Limb (tissue), 2 donors: ENCODE data around the gene PAQR7.
"Not testable (repeated sequence)": the region's sequence is repeated elsewhere in the genome, so short reads cannot be mapped to it uniquely, and the experiment has no call there.

Experiments
- DNase-seq, 2 donors: peaks; one replicate each; pipeline ENCODE4 v3.0.0-alpha.2; 2016; ENCODE audit errors: extremely low spot score in 2 of 2

The PAQR7 gene

DNA sequence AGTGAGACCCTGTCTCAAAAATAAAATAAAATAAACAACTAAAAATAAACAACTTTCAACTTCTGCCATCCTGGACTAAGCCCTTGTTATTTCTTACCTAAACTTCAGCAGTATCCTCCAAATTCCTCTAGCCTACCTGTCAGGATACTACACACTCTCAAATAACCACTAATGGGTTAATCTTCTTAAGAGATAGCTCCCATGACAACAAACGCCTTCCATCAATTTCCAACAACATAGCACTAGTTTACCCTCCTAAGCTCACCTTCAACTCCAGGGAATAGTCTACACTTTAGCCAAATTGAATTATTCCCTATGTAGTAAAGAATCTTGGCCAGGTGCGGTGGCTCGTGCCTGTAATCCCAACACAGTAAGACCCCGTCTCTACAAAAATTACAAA is 27.6 kb downstream of the PAQR7 start:
- no peak for DNase-seq

DNA sequence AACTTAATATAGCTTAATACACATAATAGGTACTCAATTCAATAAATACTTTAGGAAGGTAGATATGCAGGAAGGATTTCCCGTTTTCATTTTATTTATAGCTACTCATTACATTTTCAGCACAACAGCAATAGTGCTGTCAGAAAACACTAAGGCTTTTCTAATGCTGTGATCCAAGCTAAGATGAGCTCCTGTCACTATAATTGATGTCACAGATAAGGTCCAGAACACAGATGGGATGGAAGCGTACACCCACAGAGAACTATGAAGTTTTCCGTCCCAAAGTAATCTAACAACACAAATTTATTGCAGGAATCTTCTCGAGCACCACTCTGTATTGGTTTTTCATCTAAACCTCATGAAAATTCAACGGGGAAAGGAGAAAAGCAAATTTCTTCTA is 29.8 kb downstream of the PAQR7 start:
- DNase-seq, result no peak

DNA sequence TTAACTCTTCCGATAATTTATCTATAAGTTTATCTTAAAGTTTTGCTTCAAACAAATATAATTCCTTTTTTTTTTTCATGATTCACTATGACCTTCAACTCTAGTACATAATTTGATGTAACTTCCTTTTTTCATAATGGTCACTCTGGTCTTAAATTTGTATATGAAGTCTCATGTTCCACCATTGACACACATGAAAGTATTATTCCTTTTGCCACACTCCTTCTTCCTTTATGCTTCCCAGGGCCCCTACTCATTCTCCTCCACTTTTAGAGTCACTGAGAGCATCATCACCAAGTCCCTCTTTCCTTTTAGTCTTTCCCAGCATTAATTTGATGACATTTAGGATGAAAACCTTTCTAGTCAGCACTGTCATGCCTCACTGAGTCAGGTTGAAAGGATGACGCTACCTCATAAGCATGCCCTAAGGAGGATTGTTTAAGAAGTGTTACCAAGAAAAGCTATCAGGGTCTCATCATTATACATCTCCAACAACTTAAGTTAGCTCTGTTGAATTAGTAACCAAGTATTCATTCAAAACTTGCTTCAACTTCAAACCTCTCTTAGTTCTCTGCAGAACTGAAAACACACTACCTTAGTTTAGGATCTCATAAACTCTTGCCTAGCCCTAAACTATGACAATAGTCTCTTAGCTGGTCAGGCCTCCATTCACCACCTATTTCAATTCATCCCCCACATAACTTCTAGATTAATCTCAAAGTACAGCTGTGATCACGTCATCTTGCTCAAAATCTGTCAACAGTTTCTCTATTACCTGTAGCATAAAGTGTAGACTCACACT is 30.8 kb downstream of the PAQR7 start:
- no peak for DNase-seq

DNA sequence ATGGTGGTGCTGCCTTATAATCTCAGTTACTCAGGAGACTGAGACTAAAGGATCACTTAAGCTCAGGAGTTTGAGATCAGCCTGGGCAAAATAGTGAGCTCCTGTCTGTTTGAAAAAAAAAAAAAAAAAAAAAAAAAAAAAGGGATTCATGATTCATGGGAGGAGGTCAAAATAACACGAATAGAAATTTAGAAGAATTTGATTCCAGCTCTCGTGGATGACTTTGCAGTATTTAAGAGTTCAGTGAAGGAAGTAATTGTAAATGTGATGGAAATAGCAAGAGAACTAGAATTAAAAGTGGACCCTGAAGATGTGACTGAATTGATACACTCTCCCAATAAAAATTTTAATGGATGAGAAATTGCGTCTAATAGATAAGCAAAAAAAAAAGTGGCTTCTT is 32.0 kb downstream of the PAQR7 start:
- no peak for DNase-seq

DNA sequence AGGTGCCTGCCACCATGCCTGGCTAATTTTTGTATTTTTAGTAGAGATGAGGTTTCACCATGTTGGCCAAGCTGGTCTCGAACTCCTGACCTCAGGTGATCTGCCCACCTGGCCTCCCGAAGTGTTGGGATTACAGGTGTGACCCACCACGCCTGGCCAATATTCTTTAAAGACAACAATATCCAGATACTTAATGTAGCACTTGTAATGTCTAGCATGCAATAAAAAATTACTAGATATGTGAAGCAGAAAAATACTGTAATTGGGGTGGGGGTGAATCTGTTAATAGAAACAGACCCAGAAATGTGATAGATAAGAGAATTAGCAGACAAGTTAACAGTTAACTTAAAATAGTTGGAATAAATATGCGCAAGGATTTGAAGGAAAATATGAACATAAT is 35.7 kb downstream of the PAQR7 start:
- not testable (repeated sequence) for DNase-seq

DNA sequence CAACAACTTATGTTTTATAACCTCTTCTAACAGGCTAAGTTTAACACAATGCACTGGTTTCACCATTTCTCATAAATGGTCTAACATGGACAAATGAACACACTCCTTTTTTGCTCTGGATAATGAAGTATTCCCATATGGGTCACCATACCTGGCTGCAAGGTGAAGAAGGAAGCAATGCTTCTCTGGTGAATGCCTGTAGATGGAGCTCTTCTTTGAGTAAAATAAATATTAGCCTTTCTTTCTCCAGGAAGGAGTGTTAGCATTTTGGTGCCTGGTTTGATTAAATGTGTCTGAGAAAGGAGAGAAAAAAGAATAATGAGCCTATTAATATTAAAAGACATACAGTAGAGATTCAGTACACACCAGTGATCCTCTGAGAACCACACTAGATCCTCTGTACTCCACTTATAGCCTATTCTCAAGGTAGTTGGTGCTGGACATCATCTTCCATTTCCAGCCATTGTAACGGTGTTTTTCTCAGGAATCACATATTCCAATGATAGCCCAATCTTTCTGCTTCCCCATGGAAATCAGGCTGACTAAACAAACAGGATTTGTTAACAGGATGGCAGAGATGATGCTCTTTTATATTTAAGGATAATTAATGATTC is 38.1 kb downstream of the PAQR7 start:
- DNase-seq, result no peak

DNA sequence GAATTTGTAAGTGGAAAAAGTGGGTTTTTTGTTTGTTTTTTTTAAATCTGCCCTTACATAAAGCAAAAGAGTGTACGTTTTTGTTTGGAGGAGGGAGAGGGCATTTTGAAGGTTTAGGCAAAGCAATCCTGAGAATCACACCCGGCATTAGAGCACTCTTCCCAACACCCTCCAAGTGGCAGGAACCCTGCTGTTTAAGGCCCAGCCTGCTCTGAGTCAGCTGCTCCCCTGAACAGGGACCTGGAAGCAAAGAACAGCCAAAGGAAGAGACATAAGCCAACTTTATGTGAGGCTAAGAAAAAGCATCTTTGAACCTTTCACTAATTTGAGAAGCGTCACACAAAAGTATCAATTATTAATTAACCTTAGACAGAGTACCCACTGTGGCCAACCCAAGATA is 38.8 kb downstream of the PAQR7 start:
- DNase-seq, result no peak

DNA sequence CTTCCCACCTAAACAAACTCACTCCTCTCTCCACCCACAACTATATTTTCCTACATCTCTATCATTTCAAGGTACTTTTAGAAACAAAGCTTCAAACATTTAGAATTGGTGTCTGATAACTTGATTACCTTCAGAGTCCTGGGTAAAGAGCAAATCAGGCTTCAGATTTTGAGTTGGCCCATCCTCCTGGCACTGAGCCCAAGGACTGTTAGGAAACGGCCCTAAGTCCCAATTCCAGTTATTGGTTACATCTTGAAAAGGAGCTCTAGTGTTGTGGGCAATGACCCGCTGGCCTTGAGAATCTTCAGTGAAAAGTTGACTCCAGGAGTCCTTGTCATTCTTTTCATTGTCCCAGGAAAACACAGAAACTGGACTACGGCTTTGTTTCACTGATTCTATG is 40.6 kb downstream of the PAQR7 start:
- no peak for DNase-seq

DNA sequence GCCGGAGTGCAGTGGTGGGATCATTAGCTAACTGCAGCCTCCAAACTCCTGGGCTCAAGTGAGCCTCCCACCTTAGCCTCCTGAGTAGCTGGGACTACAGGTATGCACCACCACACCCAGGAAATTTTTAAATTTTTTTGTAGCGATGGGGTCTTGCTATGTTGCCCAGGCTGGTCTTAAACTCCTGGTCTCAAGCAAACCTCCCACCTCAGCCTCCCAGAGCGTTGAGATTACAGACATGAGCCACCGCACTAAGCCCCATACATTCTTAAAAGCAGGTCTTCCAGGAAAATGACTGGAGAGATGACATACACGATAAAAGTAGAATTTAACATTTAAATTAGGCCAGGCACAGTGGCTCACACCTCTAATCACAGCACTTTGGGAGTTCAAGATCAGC is 42.4 kb downstream of the PAQR7 start:
- DNase-seq, result no peak

DNA sequence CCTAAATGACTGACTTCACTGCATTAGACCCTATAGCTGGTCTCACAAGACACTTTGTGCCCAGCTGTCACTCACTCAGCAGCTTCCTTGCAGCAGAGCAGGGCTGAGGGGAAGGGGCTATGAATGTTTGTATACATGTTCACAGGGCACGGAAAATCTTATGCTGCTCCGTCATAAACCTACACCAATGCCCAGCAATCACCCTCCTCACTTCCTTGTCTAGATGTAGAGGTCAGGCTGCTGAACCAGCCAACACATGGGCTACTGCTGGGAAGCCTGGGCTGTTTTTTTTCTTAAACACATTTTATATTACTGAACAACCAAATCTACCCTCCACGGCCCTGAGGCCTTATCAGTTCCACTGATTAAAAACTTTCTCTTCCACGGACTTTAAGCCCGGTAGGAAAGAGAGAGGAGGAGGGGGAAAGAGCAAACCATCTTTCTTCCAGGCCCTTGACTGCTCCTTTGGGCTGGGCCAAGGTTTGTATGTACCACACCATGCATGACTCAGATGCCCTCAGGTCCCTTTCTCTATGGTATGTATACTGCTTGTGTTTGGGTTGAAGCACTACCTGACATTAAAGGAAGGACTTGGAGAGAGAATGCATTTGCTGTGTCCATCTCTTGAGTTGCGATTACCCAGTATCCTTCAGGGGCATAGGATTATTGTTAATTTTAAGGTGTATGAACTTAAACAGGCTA is 43.0 kb downstream of the PAQR7 start:
- no peak for DNase-seq

DNA sequence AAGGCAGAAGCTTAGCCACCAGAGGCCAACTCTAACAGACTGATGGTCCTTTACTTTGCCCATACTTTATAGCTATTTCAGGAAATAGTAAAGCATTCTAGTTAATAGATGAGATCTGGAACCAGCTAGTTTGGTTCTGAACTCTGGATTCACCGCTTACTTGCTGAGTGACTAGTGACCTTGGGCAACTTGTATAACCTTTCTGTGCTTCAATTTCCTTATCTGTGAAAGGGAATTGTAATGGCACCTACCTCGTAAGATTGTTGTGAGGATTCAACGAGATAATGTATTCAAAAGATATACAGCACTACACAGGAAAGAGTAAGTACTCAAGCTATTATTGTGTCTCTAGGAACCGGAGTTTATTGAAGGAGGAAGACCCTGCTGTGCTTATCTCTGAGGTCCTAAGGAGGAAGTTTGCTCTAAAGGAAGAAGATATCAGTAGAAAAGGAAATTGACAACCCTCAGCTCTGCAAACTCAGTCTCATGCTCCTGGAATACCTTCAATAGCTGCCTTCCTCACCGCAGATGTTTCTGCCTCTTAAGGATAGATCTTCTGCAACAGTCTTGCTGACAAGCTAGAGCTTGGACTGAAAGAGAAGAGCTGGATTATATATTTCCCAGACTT is 43.8 kb downstream of the PAQR7 start:
- no peak for DNase-seq

DNA sequence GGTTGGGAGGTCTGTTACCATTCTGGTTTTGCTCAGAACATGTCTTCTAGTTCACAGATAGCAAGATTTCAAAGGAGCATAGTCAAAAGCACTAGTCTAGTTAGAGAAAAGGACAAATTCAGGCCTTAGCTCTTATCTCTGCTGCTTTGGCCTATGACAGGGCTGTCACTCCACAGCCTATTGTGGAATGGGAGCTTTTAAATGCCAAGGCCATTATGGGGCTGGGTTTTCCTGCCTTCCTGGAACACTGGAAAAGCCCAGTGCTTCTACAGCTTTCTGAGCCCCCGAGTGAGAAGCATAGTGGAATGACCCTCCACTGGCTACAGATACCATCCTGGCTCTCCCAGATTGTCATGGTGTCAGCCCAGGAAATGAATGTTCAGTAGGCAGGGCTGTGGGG is 46.5 kb downstream of the PAQR7 start:
- DNase-seq, result no peak

DNA sequence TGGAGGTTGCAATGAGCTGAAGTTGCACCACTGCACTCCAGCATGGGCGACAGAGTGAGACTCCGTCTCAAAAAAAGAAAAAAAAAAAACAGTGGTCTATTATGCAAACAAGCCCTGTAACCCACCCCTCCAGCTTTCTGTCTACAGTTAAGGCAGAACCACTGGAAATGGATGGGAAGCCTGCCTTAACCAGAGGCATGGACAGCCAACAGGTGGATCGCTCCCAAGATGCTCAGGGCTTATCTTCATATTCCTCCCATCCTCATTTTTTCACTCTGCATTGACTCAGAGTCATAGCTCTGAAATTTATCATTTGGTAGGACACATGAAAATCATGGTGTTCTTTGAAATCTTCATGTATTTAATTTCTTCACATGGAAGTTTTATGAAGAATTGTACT is 47.0 kb downstream of the PAQR7 start:
- DNase-seq, result no peak

DNA sequence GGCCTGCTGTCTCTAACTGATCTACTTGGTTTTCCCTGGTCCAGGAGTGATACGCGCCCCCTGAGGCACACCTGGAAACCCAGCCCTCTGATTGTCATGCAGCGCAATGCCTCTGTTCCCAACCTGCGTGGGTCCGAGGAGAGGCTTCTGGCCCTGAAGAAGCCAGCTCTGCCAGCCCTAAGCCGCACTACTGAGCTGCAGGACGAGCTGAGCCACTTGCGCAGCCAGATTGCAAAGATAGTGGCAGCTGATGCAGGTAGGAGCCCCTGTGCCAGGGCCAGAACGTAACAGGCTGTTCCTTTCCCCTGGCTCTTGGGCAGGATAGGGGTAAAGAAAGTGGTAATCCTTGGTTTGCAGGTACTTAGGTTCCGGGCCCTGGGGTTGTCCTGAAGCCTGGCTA is 48.9 kb downstream of the PAQR7 start:
- DNase-seq, result no peak

DNA sequence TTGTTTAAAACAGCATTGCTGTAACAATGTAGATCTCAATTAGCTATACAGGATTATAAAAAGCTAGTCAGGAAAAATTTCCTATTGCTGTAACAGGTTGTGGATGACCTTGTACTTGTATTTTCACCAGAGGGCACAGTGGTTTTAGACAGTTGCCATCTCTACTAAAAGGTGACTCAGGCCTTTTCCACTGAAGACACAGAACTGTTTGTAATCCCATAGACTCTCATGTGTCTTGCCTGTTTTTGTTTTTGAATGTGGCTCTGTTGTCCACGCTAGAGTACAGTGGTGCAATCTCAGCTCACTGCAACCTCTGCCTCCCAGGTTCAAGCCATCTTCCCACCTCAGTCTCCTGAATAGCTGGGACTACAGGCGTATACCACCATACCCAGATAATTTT is 49.9 kb downstream of the PAQR7 start:
- no peak for DNase-seq

DNA sequence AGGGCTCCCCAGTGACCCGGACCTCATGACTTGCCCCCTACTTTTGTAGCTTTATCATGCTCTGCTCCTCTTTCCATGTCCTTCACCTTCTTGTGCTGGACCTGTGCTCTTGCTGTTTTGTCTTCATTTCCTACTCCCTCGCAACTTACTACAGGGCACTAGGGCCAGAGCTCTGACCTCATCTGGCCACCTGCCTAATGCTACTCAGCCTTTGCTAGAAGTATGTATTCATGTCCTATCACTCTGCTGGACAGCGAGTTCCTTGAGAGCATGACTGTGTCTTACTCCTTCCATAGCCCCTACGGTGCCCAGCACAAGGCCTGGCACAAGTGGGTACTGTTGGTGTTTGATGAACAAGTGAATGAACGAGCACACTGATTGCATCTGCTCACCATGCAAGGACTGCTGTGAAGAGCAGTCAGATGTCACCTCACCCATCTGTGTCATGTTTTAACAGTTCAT is 53.8 kb downstream of the PAQR7 start:
- no peak for DNase-seq

DNA sequence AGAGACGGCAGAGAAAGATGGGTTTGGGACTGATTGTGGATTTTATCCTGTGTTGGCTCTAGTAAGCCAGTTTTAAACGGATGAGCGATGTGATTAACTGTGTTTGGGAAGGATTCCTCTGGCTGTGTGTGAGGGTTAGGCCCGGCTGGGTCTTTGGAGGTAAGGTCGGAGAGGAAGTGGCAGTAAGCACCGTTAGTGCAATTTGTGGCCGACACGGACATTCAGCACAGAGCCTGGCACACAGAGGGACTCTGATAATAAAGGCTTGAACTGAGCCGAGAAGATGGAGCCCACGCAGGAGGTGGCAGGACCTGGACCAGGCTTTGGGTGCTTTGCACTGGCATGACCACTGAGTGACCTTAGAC is 54.4 kb downstream of the PAQR7 start:
- DNase-seq, result no peak

DNA sequence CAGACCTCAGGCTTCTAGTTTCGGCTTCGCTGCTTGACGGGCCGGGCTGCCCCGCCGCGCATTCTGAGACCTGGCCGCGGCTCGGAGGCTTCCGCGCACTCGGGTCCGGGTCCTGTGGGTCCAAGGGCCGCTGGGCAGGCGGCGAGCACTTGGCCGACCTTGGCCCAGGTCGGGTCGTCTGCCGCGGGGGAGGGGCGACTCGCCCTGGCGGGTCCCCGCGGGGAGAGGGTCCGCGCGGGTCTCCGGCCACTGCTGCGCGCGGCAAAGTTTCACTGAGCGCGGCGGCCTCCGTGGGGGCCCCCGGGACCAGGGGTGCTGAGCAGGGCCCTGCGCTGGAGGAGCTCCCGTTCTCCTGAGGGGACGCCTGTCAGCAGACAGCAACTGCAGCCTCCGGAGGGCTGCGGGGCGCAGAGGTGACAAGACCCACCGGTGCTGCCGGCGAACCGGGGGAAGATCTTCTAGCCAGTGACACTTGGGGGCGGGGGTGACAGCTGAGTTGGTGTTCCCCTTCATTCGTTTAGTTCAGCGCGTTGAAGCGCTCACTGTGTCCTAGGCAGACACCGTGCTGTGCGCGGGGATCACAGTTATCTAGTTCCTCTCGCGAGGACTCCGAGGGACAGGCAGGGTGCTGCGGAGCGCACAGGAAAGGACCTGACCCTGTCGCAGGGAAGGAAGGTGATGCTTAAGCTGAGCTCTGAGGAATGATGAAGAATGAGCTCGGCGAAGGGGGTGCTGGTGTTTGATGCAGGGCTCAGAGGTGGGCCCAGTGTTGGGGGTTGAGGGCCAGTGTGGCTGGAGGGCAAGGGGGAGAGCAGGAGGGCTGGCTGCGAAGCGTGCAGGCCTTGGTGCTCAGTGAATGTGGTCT is 55.0 kb downstream of the PAQR7 start:
- DNase-seq, result no peak

DNA sequence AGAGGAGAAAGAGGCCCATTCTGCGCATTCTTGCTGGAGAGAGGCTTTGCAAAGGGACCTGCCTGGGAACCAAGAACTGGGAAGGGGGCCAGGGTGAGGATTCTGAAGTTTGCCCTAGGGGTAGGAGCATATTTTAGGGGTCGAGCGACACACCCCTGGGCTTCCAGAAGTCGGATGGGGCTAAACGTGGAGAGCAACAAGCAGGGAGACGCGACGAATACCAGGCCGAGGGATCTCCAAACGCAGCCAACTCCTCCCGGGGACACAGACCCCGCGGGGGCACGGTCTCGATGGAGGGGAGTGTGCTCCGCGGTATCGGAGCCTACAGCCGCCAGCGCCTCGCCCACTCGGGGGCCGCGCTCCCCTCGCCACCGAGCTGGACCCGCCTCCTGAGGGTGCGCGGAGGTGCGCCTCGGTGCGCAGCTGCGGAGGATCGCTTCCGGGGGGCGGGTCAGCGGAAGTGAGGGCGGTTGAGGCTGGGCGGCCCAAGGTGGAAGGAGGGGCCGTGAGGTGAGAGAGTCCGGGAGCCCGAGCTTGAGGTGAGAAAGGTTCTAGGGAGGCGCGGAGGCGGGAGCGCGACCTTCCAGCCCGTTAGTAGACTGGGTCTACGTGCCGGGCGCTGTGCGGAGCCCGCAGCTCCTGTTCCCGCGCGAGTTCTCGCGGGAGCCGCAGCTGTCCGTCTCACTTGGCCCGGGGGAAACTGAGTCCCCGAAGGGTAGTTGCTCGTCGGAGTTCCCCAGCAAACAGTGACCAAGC is 55.8 kb downstream of the PAQR7 start, which contains the start of gene MTFR1L:
MTFR1L (plus strand) TSS at position 464 of the 756 bp plus-strand sequence. CDS start 3,151 bp downstream, outside the sequence.
- DNase-seq, result peak; percentile 81 to 92

DNA sequence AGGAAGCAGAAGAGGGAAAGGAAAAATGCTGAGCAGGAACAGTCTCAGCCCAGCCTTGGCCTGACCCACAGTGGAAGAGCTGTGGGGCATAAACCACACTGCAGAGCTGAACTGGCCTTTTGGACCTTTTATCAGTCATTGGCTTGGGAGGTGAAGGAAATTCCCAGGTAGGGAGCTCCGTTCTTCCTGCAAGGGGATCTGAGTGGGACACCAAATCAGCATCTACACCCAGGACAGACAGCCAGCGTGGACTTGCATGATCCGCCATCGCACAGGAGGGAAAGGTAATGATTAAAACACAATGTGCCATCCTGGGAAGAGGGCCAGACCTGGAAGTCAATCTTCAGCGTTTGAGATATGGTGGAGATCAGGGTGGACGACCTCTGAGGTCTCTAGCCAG is 56.9 kb downstream of the PAQR7 start:
- no peak for DNase-seq
